Caki2 (cell line): ENCODE results near the gene RXRB. TPM values are rescaled to one million over a fixed set of nuclear protein-coding genes. Genes with fewer than 3 reads are reported as not detected.
"Not testable (repeated sequence)": the region's sequence is repeated elsewhere in the genome, so short reads cannot be mapped to it uniquely, and the experiment has no call there.

Experiments
- DNase-seq: peaks from one replicate; pipeline ENCODE4 v3.0.0-alpha.2; 2015; ENCODE audit warnings: low read depth
- in situ Hi-C: cut with HindIII; loops from 2 replicates; pipeline ENCODE4 v1.10.0; 2016; ENCODE audit warnings: low sequenced_read_pairs, low pct_unique_long_range_greater_than_20kb, mixed read lengths
- total RNA-seq: library from RNA; depleted of rRNA; stranded (reverse); fragments of >200 nt; shearing (Covaris generic); gene quantifications from 2 replicates; pipeline ENCODE4 v1.2.3, GENCODE V29; 2014; ENCODE audit warnings: low replicate concordance; rRNA removed

RXRB gene
- total RNA-seq, 1 experiment from 2014 or later: 25.1 TPM

DNA sequence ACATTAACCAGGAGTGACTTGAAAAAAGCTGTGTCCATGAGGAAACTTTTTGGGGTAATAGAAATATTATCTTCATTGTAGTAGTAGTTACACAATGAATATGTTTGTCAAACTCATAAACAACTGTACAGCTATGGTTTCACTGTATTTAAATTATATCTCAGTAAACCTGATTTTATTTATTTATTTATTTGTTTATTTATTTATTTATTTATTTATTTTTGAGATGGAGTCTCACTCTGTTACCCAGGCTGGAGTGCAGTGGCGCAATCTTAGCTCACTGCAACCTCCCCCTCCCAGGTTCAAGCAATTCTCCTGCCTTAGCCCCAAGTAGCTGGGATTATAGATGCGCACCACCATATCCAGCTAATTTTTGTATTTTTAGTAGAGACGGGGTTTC lies 49.9 kb downstream of the RXRB start:
- in situ Hi-C loops, DNase-seq: not testable (repeated sequence)

- in situ Hi-C loops: no loop called here
- peak; percentile 27 for DNase-seq
Measured at GRCh38 chr6:33147807-33148666, 52.4 kb downstream of the RXRB start.

GRCh38 chr6:33144373-33144772 lies 56.1 kb downstream of the RXRB start:
- DNase-seq: peak; percentile 52
- in situ Hi-C loops: no loop called here

Other genes with a start within 250 kb of the RXRB start
- gene HLA-DMA, start 247.6 kb downstream of the RXRB start, total RNA-seq: 7.4 and 16.7 TPM in 2 replicates
- 43.7 and 62.6 TPM in 2 replicates for gene BRD2, start 232.1 kb downstream of the RXRB start, total RNA-seq
- not detected in 2 replicates for gene HLA-DOA, start 191.1 kb downstream of the RXRB start, total RNA-seq
- not detected in 2 replicates for gene HLA-DPA1, start 127.0 kb downstream of the RXRB start, total RNA-seq
- not detected in 2 replicates for gene HLA-DPB1, start 124.7 kb downstream of the RXRB start, total RNA-seq
- gene COL11A2, start 8.2 kb downstream of the RXRB start, total RNA-seq: 0.20 and 1.4 TPM in 2 replicates
- gene SLC39A7, start 202 bp upstream of the RXRB start, total RNA-seq: 232 and 245 TPM in 2 replicates
- gene HSD17B8, start 4.0 kb upstream of the RXRB start, total RNA-seq: 41.2 and 79.7 TPM in 2 replicates
- gene RING1, start 7.8 kb upstream of the RXRB start, total RNA-seq: 51.4 and 56.9 TPM in 2 replicates
- gene VPS52, start 71.2 kb upstream of the RXRB start, total RNA-seq: 21.1 and 27.6 TPM in 2 replicates
- 3,205 and 3,207 TPM in 2 replicates for gene RPS18, start 71.4 kb upstream of the RXRB start, total RNA-seq
- gene B3GALT4, start 76.5 kb upstream of the RXRB start, total RNA-seq: not detected in 2 replicates
- gene WDR46, start 88.6 kb upstream of the RXRB start, total RNA-seq: 92.5 and 98.2 TPM in 2 replicates
- gene PFDN6, start 88.9 kb upstream of the RXRB start, total RNA-seq: 151 and 264 TPM in 2 replicates
- gene RGL2, start 98.3 kb upstream of the RXRB start, total RNA-seq: 38.8 and 53.7 TPM in 2 replicates
- gene TAPBP, start 113.4 kb upstream of the RXRB start, total RNA-seq: 132 and 145 TPM in 2 replicates
- 16.1 and 16.6 TPM in 2 replicates for gene ZBTB22, start 117.1 kb upstream of the RXRB start, total RNA-seq
- 56.5 and 59.5 TPM in 2 replicates for gene DAXX, start 122.3 kb upstream of the RXRB start, total RNA-seq
- gene KIFC1, start 191.2 kb upstream of the RXRB start, total RNA-seq: 176 and 179 TPM in 2 replicates
- 32.5 and 43.2 TPM in 2 replicates for gene PHF1, start 210.3 kb upstream of the RXRB start, total RNA-seq
- 303 and 346 TPM in 2 replicates for gene CUTA, start 217.4 kb upstream of the RXRB start, total RNA-seq
- gene SYNGAP1, start 219.4 kb upstream of the RXRB start, total RNA-seq: 0.14 TPM in 2 replicates